ENCODE measurements around the gene EMC1.
"Not testable (repeated sequence)": the region's sequence is repeated elsewhere in the genome, so short reads cannot be mapped to it uniquely, and the experiment has no call there.

EMC1 gene

GRCh38 chr1:19251305-19252196 lies at the start of gene EMC1, which contains the start of gene MRTO4:
TSS of gene EMC1 (minus strand) at chr1:19251524. CDS start at chr1:19251509, 15 bp downstream.
TSS of gene MRTO4 (plus strand) at chr1:19251805. CDS start at chr1:19251836, 31 bp downstream.
- no peak for FAIRE-seq

GRCh38 chr1:19300211-19300610 lies 48.9 kb upstream of the EMC1 start:
- FAIRE-seq = no peak

DNA sequence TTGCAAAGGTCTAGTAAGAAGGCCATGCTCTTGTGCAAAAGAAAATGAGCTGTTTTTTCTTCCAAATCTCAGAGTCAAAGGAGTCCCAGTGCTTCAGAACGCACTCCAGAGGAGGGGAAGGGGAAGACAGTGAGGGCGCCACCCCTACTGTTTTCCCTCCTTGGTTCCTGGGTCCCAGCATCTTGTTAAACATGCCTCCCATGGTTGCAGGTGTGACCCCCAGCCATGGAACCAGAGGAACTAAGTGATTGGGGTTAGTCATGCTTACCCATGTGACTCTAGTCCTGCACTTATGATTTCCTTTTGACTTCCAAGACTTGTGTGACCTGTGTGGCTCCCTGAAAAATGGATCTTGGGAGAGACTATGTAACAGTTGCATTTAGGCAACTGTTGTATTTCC lies 43.3 kb upstream of the EMC1 start:
- no peak for FAIRE-seq

DNA sequence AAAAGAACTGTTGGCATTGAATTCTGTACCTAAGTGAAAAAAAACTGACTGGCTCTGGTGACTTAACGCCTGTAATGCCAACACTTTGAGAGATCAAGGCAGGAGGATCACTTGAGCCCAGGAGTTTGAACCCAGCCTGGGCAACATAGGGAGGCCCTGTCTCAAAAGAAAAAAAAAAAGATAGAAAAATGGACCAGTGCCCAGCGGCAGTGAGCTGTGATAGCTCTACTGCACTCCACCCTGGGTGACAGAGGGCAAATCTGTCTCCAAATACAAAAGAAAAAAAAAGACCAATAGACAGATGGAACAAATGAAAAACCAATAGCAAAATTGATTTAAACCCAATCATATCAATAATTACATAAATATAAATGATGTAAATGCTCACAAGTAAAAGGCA lies 37.9 kb upstream of the EMC1 start:
- no peak for FAIRE-seq

- not testable (repeated sequence) for FAIRE-seq
Measured at GRCh38 chr1:19288324-19289241, 37.3 kb upstream of the EMC1 start, which contains the start of gene AKR7A3. TSS of gene AKR7A3 (minus strand) at chr1:19288770. CDS start at chr1:19288709, 61 bp downstream.

GRCh38 chr1:19287436-19288185 lies 36.3 kb upstream of the EMC1 start:
- no peak for FAIRE-seq

DNA sequence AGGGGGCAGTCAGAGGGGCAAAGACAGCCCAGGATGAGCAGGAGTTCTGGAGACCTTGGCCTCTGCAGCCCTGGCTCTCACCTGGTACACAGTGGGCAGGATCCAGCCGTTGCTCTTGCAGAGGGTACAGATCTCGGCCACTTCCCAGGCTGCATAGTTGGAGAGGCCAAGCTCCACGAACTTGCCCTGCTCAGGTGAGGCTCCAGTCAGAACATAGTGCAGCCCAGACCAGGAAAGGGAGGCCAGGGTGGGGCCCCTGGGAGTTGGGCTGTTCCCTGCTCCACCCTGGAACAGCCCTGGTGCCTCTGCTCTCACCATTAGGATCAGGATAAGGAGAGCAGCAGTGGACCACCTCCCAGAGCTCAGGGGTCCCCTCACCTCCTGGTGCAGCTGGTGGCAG lies 34.5 kb upstream of the EMC1 start:
- not testable (repeated sequence) for FAIRE-seq

DNA sequence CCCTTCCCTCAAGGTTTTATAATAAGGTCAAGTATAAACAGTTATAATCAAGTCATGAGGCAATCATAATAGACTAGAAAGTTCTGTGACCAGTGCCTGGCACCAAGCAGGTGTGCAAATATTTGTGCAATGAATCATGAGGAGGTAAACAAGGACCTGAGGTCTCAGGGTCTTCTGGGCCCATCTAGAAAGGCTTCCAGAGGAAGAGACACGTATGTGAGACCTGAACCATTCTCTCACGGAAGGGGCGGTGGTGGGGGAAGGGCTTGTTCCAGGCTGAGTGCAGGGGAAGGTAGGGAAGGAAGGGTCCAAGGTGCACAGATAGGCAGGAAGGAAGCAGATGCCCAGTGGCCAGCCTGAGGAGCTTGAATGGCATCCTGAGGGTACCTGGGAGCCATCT lies 34.0 kb upstream of the EMC1 start:
- FAIRE-seq = not testable (repeated sequence)

- FAIRE-seq = no peak
Measured at GRCh38 chr1:19284881-19285280, 33.6 kb upstream of the EMC1 start.

GRCh38 chr1:19283891-19284290 lies 32.6 kb upstream of the EMC1 start:
- no peak for FAIRE-seq

GRCh38 chr1:19274636-19275035 lies 23.3 kb upstream of the EMC1 start:
- no peak for FAIRE-seq

GRCh38 chr1:19273844-19274531 lies 22.7 kb upstream of the EMC1 start:
- FAIRE-seq = not testable (repeated sequence)

GRCh38 chr1:19273106-19273843 lies 22.0 kb upstream of the EMC1 start:
- FAIRE-seq = no peak

DNA sequence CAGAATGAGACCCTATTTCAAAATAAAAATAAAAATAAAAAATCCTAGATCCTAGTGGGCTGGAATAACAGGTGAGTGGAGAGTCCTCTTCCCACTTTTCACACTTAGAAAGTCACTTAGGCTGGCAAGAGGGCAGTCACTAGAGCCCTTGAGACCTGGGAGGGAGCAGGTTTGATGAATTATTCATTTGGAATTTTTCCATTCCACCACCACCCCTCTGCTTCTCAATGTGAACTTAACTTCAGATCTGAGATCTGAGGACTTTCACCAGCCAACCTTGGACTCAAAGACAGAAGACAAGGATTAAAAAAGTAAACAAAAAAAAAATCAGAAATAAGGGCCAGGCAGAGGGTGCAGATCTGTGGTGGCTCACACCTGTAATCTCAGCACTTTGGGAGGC lies 20.7 kb upstream of the EMC1 start:
- no peak for FAIRE-seq

DNA sequence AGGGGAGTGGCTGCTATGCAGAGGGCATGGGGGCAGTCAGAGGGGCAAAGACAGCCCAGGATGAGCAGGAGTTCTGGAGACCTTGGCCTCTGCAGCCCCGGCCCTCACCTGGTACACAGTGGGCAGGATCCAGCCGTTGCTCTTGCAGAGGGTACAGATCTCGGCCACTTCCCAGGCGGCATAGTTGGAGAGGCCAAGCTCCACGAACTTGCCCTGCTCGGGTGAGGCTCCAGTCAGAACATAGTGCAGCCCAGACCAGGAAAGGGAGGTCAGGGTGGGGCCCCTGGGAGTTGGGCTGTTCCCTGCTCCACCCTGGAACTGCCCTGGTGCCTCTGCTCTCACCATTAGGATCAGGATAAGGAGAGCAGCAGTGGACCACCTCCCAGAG lies 19.0 kb upstream of the EMC1 start:
- FAIRE-seq = not testable (repeated sequence)

GRCh38 chr1:19269427-19270342 lies 18.4 kb upstream of the EMC1 start:
- not testable (repeated sequence) for FAIRE-seq

GRCh38 chr1:19268445-19268844 lies 17.1 kb upstream of the EMC1 start:
- FAIRE-seq = no peak

- no peak for FAIRE-seq
Measured at GRCh38 chr1:19262744-19263143, 11.4 kb upstream of the EMC1 start.

DNA sequence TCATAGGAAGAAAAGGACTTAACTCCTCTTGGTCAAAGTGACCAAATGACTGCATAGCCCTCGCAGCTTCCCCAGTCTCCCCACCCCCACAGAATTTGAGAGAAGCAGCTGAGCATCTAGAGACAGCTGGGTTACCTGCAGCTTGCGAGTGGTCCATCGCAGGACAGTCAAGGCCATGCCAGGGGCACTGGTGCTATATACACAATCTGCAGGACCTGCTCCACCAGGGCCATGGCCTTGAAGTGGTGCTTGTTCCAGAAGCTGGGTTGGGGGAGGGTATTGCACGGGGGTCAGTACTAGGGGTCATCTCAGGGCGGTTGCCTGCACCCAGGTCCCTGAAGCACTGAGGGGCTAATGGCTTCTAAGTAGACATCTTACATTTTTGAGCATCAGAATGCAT lies 10.7 kb upstream of the EMC1 start:
- FAIRE-seq = no peak
